NOMO-1 (cell line): ENCODE data around the gene TSNAX.

ENCODE experiments used
- DNase-seq, 2 experiments: peaks; one replicate each; lab custom pipeline; 2025; ENCODE audit not compliant: unreplicated experiment in 2 of 2; lab: John Stamatoyannopoulos, UW

TSNAX gene

GRCh38 chr1:231518485-231519034 lies 9.9 kb upstream of the TSNAX start:
- no peak for DNase-seq

- no peak for DNase-seq
Measured at GRCh38 chr1:231519166-231519565, 9.3 kb upstream of the TSNAX start.

- DNase-seq, result no peak
Measured at GRCh38 chr1:231522038-231522437, 6.4 kb upstream of the TSNAX start.

GRCh38 chr1:231522931-231523642 lies 5.4 kb upstream of the TSNAX start:
- no peak for DNase-seq

GRCh38 chr1:231523816-231524215 lies 4.7 kb upstream of the TSNAX start:
- peak; percentile 72 to 82 for DNase-seq

- DNase-seq, result no peak
Measured at GRCh38 chr1:231526536-231526935, 1.9 kb upstream of the TSNAX start.

- DNase-seq, result peak in 1 of 2 experiments; percentile 74
Measured at GRCh38 chr1:231527586-231528171, 790 bp upstream of the TSNAX start.

- no peak for DNase-seq
Measured at GRCh38 chr1:231533240-231533639, 4.8 kb downstream of the TSNAX start.

- no peak for DNase-seq
Measured at GRCh38 chr1:231534703-231535159, 6.3 kb downstream of the TSNAX start.

- no peak for DNase-seq
Measured at GRCh38 chr1:231536099-231536498, 7.6 kb downstream of the TSNAX start.

GRCh38 chr1:231540847-231541246 lies 12.4 kb downstream of the TSNAX start:
- DNase-seq, result no peak

- DNase-seq, result no peak
Measured at GRCh38 chr1:231541842-231542241, 13.4 kb downstream of the TSNAX start.

- no peak for DNase-seq
Measured at GRCh38 chr1:231544943-231545592, 16.6 kb downstream of the TSNAX start.

GRCh38 chr1:231546693-231547092 lies 18.2 kb downstream of the TSNAX start:
- no peak for DNase-seq

GRCh38 chr1:231549733-231550447 lies 21.4 kb downstream of the TSNAX start:
- DNase-seq, result no peak

GRCh38 chr1:231550448-231550781 lies 21.9 kb downstream of the TSNAX start:
- DNase-seq, result peak in 1 of 2 experiments; percentile 25

GRCh38 chr1:231553320-231553719 lies 24.9 kb downstream of the TSNAX start:
- no peak for DNase-seq

GRCh38 chr1:231554969-231555368 lies 26.5 kb downstream of the TSNAX start:
- DNase-seq, result no peak

- DNase-seq, result no peak
Measured at GRCh38 chr1:231557411-231557810, 28.9 kb downstream of the TSNAX start.

GRCh38 chr1:231557898-231558707 lies 29.6 kb downstream of the TSNAX start:
- no peak for DNase-seq
